WTC11 (cell line): ENCODE results near the gene DMTF1. TPM values are rescaled to one million over a fixed set of nuclear protein-coding genes. Genes with fewer than 3 reads are reported as not detected.

Experiments
- ATAC-seq: fragments of 200-7000 bp; cut with Tn5 transposase; 2 replicates; pipeline ENCODE4 v1.10.0; 2021; ENCODE audit warnings: mild to moderate bottlenecking, moderate library complexity
- CTCF ChIA-PET: fragments of 300-600 bp; sonication (Branson Sonifier 250); formaldehyde crosslinking; loops from one replicate; lab custom pipeline; 2021; ENCODE audit warnings: antibody characterized with exemption; lab: Charles Lee
- POLR2A ChIA-PET: fragments of 350-600 bp; sonication (Branson Sonifier 250); formaldehyde crosslinking; loops from one replicate; lab custom pipeline; 2021; ENCODE audit warnings: antibody characterized with exemption; lab: Charles Lee
- DNase-seq: peaks from one replicate; pipeline ENCODE4 v3.0.0; 2021; ENCODE audit warnings: low spot score
- H3K27ac Mint-ChIP-seq: 2 replicates; pipeline ENCODE4 v1.8.0; 2021; ENCODE audit warnings: mixed read lengths
- H3K27me3 Mint-ChIP-seq: 2 replicates; pipeline ENCODE4 v1.8.0; 2021; ENCODE audit warnings: low read depth, mild to moderate bottlenecking, moderate library complexity, mixed read lengths
- H3K36me3 Mint-ChIP-seq: 2 replicates; pipeline ENCODE4 v1.8.0; 2021; ENCODE audit warnings: mixed read lengths
- H3K4me1 Mint-ChIP-seq: 2 replicates; pipeline ENCODE4 v1.8.0; 2022; ENCODE audit warnings: mixed read lengths
- H3K4me3 Mint-ChIP-seq: 2 replicates; pipeline ENCODE4 v1.8.0; 2021; ENCODE audit warnings: mild to moderate bottlenecking, moderate library complexity, mixed read lengths
- H3K9me3 Mint-ChIP-seq: 2 replicates; pipeline ENCODE4 v1.8.0; 2021; ENCODE audit warnings: mixed read lengths
- CBFB ChIP-seq: sonication (generic); formaldehyde crosslinking; IDR thresholded peaks from 2 replicates; pipeline ENCODE4 v1.8.1; 2022; ENCODE audit warnings: mild to moderate bottlenecking, low read depth, missing genetic modification reagents
- ELF4 ChIP-seq: sonication (generic); formaldehyde crosslinking; IDR thresholded peaks from 2 replicates; pipeline ENCODE4 v1.8.1; 2022; ENCODE audit warnings: low read depth, mild to moderate bottlenecking, moderate library complexity, missing genetic modification reagents
- NFYB ChIP-seq: sonication (generic); formaldehyde crosslinking; conservative IDR thresholded peaks from 2 replicates; pipeline ENCODE4 v1.8.0; 2022; ENCODE audit warnings: low read depth, missing genetic modification reagents
- total RNA-seq: library from RNA; stranded (reverse); gene quantifications from 3 replicates; pipeline ENCODE4 v1.2.3, GENCODE V29; 2021
- TF ChIP-seq, protein P1 (sequence below): fragments of 250-450 bp; sonication (Bioruptor Pico); IDR thresholded peaks from 2 replicates; pipeline ENCODE4 v1.9.0; 2021; ENCODE audit warnings: mild to moderate bottlenecking
- TF ChIP-seq, protein P2 (sequence below): sonication (generic); formaldehyde crosslinking; IDR thresholded peaks from 2 replicates; pipeline ENCODE4 v1.8.0; 2023; ENCODE audit warnings: mild to moderate bottlenecking, missing genetic modification reagents
- TF ChIP-seq, protein P3 (sequence below): sonication (generic); formaldehyde crosslinking; IDR thresholded peaks from 2 replicates; pipeline ENCODE4 v1.8.1; 2023; ENCODE audit warnings: mild to moderate bottlenecking, missing genetic modification reagents
- TF ChIP-seq, protein P4 (sequence below): sonication (generic); formaldehyde crosslinking; IDR thresholded peaks from 2 replicates; pipeline ENCODE4 v1.8.0; 2023; ENCODE audit warnings: missing genetic modification reagents, mild to moderate bottlenecking, borderline replicate concordance
- TF ChIP-seq, protein P5 (sequence below): sonication (generic); formaldehyde crosslinking; conservative IDR thresholded peaks from 2 replicates; pipeline ENCODE4 v1.8.1; 2022; ENCODE audit warnings: mild to moderate bottlenecking, missing genetic modification reagents
- TF ChIP-seq, protein P6 (sequence below): sonication (generic); formaldehyde crosslinking; conservative IDR thresholded peaks from 2 replicates; pipeline ENCODE4 v1.8.1; 2023; ENCODE audit warnings: mild to moderate bottlenecking, low read depth, missing genetic modification reagents, moderate library complexity
- TF ChIP-seq, protein P7 (sequence below): fragments of 250-450 bp; sonication (Bioruptor Pico); IDR thresholded peaks from 2 replicates; pipeline ENCODE4 v1.9.0; 2021; ENCODE audit warnings: mild to moderate bottlenecking, borderline replicate concordance

The DMTF1 gene
- total RNA-seq, 1 experiment from 2014 or later = 79.3 TPM

DNA sequence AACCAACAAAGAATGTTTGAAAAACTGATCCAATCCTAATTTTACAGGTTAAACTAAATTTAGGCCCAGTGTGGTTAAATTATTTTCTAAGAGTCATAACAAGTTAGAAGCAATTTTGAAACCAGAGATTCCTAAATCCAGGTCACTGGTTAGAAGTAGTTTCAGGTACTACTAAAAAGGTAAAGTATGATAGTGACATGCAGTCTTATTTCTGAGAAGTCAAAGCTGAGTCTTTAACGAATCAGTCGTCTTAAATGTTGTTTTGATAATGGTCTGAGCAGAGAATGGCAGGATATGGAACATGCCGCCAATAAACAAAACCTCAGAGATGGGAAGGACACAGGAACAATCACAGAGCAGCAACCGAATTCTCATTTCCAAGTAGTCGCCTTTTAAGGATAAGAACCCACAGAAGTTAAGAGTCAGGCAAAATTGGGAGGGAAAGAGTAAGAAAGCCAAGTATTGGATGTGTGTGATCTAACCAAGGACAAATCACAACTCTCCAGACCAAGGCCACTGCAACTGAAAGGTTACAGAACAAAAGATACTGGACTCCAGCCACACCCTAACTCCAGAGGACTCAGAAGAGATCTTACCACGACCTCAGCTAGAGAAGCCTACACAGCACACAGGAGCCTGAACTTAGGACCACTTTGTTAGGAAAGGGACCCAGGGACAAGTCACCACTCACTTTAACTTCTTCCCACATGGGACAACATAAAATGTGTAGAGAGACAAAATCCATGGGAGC, 47.6 kb downstream of the DMTF1 start:
- Mint-ChIP-seq H3K36me3 (peaks cover 67% of the 10 kb centered on the region), H3K4me3 (no peak overlapping the region), H3K9me3 (peaks cover 23% of the 10 kb centered on the region), H3K27me3 (no peaks in the 10 kb centered on the region), H3K4me1 (peaks cover 27% of the 10 kb centered on the region), H3K27ac (peak overlapping the region; percentile 69)
- TF ChIP-seq NFYB (CRISPR knock-in tag) (no peak), ELF4 (CRISPR knock-in tag) (no peak)
- TF ChIP-seq, protein P1, sequence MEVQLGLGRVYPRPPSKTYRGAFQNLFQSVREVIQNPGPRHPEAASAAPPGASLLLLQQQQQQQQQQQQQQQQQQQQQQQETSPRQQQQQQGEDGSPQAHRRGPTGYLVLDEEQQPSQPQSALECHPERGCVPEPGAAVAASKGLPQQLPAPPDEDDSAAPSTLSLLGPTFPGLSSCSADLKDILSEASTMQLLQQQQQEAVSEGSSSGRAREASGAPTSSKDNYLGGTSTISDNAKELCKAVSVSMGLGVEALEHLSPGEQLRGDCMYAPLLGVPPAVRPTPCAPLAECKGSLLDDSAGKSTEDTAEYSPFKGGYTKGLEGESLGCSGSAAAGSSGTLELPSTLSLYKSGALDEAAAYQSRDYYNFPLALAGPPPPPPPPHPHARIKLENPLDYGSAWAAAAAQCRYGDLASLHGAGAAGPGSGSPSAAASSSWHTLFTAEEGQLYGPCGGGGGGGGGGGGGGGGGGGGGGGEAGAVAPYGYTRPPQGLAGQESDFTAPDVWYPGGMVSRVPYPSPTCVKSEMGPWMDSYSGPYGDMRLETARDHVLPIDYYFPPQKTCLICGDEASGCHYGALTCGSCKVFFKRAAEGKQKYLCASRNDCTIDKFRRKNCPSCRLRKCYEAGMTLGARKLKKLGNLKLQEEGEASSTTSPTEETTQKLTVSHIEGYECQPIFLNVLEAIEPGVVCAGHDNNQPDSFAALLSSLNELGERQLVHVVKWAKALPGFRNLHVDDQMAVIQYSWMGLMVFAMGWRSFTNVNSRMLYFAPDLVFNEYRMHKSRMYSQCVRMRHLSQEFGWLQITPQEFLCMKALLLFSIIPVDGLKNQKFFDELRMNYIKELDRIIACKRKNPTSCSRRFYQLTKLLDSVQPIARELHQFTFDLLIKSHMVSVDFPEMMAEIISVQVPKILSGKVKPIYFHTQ (CRISPR knock-in tag) = no peak
- TF ChIP-seq, protein P2, sequence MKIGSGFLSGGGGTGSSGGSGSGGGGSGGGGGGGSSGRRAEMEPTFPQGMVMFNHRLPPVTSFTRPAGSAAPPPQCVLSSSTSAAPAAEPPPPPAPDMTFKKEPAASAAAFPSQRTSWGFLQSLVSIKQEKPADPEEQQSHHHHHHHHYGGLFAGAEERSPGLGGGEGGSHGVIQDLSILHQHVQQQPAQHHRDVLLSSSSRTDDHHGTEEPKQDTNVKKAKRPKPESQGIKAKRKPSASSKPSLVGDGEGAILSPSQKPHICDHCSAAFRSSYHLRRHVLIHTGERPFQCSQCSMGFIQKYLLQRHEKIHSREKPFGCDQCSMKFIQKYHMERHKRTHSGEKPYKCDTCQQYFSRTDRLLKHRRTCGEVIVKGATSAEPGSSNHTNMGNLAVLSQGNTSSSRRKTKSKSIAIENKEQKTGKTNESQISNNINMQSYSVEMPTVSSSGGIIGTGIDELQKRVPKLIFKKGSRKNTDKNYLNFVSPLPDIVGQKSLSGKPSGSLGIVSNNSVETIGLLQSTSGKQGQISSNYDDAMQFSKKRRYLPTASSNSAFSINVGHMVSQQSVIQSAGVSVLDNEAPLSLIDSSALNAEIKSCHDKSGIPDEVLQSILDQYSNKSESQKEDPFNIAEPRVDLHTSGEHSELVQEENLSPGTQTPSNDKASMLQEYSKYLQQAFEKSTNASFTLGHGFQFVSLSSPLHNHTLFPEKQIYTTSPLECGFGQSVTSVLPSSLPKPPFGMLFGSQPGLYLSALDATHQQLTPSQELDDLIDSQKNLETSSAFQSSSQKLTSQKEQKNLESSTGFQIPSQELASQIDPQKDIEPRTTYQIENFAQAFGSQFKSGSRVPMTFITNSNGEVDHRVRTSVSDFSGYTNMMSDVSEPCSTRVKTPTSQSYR = no peak
- TF ChIP-seq, protein P3, sequence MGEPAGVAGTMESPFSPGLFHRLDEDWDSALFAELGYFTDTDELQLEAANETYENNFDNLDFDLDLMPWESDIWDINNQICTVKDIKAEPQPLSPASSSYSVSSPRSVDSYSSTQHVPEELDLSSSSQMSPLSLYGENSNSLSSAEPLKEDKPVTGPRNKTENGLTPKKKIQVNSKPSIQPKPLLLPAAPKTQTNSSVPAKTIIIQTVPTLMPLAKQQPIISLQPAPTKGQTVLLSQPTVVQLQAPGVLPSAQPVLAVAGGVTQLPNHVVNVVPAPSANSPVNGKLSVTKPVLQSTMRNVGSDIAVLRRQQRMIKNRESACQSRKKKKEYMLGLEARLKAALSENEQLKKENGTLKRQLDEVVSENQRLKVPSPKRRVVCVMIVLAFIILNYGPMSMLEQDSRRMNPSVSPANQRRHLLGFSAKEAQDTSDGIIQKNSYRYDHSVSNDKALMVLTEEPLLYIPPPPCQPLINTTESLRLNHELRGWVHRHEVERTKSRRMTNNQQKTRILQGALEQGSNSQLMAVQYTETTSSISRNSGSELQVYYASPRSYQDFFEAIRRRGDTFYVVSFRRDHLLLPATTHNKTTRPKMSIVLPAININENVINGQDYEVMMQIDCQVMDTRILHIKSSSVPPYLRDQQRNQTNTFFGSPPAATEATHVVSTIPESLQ (CRISPR knock-in tag) = no peak
- ATAC-seq = peak; percentile 26
- CTCF ChIA-PET = no interaction called here
- POLR2A ChIA-PET = no interaction called here
- no peak for DNase-seq

DNA sequence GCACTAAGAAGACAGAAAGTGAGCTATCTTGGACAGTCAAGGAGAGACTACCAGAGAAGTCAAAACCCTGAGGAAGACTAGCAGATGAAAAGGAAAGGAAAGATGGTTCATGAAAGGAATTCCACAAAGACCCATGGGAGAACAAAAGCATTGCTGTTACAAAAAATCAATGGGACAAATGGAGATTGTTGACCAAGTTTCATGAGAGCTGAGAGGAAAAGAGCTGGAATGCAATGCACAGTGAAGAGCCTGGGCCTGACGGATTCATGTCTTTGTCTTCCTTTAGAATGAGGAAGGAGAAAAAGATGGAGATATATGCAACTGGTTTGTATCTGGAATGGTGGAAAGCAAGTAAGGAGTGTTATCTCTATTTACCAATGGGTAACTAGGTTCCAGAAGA, 50.0 kb downstream of the DMTF1 start:
- Mint-ChIP-seq H3K27me3 (peaks cover 5% of the 10 kb centered on the region; the same call in 1 of the 2 replicates), H3K27ac (peak overlapping the region; percentile 13; the same call in 1 of the 2 replicates), H3K36me3 (peaks cover 70% of the 10 kb centered on the region), H3K4me3 (no peak overlapping the region), H3K9me3 (peaks cover 44% of the 10 kb centered on the region), H3K4me1 (peaks cover 27% of the 10 kb centered on the region)
- CTCF ChIA-PET = no interaction called here
- POLR2A ChIA-PET = interaction anchor here (0.8 kb wide), 1 partner anchor 50 kb away, joined by 5 read pairs; the partner anchor contains the start of gene DMTF1
- DNase-seq (no peak), ATAC-seq (no peak; the same call in 1 of the 2 replicates)
- TF ChIP-seq, protein P4, sequence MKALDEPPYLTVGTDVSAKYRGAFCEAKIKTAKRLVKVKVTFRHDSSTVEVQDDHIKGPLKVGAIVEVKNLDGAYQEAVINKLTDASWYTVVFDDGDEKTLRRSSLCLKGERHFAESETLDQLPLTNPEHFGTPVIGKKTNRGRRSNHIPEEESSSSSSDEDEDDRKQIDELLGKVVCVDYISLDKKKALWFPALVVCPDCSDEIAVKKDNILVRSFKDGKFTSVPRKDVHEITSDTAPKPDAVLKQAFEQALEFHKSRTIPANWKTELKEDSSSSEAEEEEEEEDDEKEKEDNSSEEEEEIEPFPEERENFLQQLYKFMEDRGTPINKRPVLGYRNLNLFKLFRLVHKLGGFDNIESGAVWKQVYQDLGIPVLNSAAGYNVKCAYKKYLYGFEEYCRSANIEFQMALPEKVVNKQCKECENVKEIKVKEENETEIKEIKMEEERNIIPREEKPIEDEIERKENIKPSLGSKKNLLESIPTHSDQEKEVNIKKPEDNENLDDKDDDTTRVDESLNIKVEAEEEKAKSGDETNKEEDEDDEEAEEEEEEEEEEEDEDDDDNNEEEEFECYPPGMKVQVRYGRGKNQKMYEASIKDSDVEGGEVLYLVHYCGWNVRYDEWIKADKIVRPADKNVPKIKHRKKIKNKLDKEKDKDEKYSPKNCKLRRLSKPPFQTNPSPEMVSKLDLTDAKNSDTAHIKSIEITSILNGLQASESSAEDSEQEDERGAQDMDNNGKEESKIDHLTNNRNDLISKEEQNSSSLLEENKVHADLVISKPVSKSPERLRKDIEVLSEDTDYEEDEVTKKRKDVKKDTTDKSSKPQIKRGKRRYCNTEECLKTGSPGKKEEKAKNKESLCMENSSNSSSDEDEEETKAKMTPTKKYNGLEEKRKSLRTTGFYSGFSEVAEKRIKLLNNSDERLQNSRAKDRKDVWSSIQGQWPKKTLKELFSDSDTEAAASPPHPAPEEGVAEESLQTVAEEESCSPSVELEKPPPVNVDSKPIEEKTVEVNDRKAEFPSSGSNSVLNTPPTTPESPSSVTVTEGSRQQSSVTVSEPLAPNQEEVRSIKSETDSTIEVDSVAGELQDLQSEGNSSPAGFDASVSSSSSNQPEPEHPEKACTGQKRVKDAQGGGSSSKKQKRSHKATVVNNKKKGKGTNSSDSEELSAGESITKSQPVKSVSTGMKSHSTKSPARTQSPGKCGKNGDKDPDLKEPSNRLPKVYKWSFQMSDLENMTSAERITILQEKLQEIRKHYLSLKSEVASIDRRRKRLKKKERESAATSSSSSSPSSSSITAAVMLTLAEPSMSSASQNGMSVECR (CRISPR knock-in tag) = no peak
- TF ChIP-seq, protein P5, sequence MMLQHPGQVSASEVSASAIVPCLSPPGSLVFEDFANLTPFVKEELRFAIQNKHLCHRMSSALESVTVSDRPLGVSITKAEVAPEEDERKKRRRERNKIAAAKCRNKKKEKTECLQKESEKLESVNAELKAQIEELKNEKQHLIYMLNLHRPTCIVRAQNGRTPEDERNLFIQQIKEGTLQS (CRISPR knock-in tag) = no peak
- no peak for TF ChIP-seq CBFB
- TF ChIP-seq, protein P6, sequence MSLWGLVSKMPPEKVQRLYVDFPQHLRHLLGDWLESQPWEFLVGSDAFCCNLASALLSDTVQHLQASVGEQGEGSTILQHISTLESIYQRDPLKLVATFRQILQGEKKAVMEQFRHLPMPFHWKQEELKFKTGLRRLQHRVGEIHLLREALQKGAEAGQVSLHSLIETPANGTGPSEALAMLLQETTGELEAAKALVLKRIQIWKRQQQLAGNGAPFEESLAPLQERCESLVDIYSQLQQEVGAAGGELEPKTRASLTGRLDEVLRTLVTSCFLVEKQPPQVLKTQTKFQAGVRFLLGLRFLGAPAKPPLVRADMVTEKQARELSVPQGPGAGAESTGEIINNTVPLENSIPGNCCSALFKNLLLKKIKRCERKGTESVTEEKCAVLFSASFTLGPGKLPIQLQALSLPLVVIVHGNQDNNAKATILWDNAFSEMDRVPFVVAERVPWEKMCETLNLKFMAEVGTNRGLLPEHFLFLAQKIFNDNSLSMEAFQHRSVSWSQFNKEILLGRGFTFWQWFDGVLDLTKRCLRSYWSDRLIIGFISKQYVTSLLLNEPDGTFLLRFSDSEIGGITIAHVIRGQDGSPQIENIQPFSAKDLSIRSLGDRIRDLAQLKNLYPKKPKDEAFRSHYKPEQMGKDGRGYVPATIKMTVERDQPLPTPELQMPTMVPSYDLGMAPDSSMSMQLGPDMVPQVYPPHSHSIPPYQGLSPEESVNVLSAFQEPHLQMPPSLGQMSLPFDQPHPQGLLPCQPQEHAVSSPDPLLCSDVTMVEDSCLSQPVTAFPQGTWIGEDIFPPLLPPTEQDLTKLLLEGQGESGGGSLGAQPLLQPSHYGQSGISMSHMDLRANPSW (CRISPR knock-in tag) = no peak
- TF ChIP-seq, protein P7, sequence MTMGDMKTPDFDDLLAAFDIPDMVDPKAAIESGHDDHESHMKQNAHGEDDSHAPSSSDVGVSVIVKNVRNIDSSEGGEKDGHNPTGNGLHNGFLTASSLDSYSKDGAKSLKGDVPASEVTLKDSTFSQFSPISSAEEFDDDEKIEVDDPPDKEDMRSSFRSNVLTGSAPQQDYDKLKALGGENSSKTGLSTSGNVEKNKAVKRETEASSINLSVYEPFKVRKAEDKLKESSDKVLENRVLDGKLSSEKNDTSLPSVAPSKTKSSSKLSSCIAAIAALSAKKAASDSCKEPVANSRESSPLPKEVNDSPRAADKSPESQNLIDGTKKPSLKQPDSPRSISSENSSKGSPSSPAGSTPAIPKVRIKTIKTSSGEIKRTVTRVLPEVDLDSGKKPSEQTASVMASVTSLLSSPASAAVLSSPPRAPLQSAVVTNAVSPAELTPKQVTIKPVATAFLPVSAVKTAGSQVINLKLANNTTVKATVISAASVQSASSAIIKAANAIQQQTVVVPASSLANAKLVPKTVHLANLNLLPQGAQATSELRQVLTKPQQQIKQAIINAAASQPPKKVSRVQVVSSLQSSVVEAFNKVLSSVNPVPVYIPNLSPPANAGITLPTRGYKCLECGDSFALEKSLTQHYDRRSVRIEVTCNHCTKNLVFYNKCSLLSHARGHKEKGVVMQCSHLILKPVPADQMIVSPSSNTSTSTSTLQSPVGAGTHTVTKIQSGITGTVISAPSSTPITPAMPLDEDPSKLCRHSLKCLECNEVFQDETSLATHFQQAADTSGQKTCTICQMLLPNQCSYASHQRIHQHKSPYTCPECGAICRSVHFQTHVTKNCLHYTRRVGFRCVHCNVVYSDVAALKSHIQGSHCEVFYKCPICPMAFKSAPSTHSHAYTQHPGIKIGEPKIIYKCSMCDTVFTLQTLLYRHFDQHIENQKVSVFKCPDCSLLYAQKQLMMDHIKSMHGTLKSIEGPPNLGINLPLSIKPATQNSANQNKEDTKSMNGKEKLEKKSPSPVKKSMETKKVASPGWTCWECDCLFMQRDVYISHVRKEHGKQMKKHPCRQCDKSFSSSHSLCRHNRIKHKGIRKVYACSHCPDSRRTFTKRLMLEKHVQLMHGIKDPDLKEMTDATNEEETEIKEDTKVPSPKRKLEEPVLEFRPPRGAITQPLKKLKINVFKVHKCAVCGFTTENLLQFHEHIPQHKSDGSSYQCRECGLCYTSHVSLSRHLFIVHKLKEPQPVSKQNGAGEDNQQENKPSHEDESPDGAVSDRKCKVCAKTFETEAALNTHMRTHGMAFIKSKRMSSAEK (CRISPR knock-in tag) = no peak
